COLO668 (cell line): ENCODE measurements around the gene SLC15A4.
A peak's percentile ranks its signal among the peaks of the same experiment; 100 is the strongest.
"Not testable (repeated sequence)": the region's sequence is repeated elsewhere in the genome, so short reads cannot be mapped to it uniquely, and the experiment has no call there.

Experiments
- DNase-seq: peaks from one replicate; lab custom pipeline; 2025; ENCODE audit not compliant: unreplicated experiment; lab: John Stamatoyannopoulos, UW

Gene SLC15A4

DNA sequence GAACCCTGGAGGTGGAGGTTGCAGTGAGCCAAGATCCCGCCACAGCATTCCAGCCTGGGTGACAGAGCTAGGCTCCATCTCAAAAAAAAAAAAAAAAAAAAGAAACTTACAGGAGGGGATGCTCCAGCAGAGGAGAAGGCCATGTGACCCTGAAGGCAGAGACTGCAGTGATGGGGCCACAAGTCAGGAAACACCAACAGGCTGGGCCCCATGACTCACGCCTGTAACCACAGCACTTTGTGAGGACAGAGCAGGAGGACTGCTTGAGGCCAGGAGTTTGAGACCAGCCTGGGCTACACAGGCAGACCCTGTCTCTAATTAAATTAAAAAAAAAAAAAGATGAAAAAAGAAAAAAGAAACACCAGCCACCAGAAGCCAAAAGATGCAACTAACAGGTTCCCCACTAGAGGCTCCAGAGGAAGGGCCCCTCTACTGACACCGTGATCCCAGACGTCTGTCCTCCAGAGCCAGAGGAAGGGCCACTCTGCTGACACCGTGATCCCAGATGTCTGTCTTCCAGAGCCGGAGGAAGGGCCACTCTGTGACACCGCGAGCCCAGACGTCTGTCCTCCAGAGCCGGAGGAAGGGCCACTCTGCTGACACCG lies 20.4 kb upstream of the SLC15A4 start:
- DNase-seq, result no peak

- no peak for DNase-seq
These were observed 19.8 kb upstream of the SLC15A4 start for GRCh38 chr12:128843538-128843937.

DNA sequence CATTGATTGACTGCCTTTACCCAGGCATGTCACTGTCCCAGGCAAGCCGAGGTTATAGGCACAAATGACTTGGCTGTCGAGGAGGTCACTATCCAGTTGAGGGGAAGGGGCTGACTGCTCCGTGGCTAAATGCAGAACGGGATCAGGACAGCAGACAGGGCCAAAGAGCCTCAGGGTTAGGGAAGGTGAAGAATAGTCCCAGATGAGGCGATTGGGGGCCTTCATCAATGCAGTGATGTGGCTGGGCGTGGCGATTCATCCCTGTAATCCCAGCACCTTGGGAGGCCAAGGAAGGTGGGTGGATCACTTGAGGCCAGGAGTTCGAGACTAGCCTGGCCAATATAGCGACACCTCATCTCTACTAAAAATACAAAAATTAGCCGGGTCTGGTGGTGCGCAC lies 18.8 kb upstream of the SLC15A4 start:
- no peak for DNase-seq

DNA sequence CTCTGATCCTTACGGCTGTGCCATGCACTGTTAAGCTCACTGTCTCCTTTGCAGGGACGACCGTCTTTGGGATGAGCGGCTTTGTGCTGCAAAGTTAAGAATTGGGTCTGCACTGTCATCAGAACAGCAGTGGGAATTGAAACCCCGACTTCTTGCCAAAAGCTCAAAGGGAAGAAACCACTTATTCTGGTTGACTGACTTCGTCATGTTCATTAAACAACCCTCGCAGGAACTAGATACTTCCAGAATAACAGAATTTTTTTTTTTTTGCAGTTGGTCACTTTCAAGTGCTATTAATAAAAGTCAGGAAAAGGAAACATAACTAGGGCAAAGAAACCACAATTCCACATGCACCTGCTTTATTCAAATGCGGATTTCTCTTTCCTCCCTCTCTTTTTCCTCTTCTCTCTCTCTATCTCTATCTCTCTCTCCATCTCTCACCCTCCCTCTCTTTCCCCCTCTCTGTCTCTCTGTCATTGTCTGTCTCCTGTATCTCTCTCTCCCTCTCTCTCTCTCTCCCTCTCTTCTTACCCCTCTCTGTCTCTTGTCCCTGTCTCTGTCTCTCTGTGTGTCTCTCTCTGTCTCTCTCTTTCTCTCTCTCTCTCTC lies 17.2 kb upstream of the SLC15A4 start:
- DNase-seq, result no peak

GRCh38 chr12:128839885-128840284 lies 16.1 kb upstream of the SLC15A4 start:
- not testable (repeated sequence) for DNase-seq

GRCh38 chr12:128833418-128833817 lies 9.7 kb upstream of the SLC15A4 start:
- DNase-seq, result no peak

DNA sequence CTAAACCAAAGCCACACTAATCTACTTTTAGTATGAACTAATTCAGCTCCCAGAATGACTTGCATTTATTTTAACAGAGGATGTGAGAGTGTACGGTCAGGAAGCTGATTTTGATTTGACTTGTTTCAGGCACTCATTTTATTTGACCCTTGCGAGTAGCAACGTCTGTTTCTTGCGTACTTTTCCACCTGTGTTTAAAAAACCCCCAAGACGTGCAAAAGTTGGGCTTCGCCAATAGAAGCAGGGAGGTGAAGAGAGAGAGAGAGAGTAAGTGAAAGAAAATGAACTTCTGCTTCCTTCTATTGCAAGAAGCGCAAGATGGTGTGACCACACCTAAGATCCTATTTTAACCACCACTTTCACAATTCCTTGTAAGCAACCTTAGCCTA lies 6.7 kb upstream of the SLC15A4 start:
- DNase-seq, result no peak

DNA sequence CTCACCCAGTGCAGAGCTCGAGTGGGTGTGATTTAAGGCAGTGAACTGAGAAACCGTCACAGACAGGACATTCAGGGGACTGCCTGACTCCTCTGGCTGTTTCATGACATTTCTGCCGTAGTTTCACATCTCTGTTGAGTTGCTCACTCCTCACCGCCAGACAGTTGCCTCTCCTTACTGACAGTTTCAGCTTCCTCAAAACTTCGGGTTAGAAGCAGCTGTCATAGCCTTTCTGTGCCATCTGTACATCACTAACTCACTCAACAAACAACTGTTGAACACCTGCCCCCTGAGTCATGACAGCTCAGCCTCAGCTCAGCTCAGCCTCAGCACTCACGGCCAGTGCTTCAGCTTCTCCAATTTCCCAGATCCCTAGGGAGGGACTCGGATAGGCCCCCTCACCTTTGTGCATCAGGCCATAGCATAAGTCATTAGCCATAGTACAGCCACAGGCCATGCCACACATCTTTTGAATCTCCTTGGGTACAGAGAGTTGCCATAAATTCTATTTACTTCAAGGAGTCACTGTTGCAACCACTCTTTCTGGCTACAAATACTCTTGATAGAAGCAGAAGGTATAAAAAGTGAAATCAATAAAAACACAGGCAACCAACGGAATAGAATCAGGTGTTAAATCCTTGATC lies 6.2 kb upstream of the SLC15A4 start:
- peak; percentile 5 for DNase-seq

- DNase-seq, result no peak
These were observed 4.0 kb upstream of the SLC15A4 start for GRCh38 chr12:128827724-128828123.

- peak; percentile 14 for DNase-seq
These were observed 2.1 kb upstream of the SLC15A4 start for GRCh38 chr12:128825835-128826234.

GRCh38 chr12:128823216-128823915 lies 392 bp downstream of the SLC15A4 start:
- DNase-seq, result peak; percentile 60

GRCh38 chr12:128820723-128821432 lies 2.9 kb downstream of the SLC15A4 start:
- peak; percentile 6 for DNase-seq

- no peak for DNase-seq
These were observed 3.5 kb downstream of the SLC15A4 start for GRCh38 chr12:128820253-128820652.

- peak; percentile 49 for DNase-seq
These were observed 4.2 kb downstream of the SLC15A4 start for GRCh38 chr12:128819293-128820144.

DNA sequence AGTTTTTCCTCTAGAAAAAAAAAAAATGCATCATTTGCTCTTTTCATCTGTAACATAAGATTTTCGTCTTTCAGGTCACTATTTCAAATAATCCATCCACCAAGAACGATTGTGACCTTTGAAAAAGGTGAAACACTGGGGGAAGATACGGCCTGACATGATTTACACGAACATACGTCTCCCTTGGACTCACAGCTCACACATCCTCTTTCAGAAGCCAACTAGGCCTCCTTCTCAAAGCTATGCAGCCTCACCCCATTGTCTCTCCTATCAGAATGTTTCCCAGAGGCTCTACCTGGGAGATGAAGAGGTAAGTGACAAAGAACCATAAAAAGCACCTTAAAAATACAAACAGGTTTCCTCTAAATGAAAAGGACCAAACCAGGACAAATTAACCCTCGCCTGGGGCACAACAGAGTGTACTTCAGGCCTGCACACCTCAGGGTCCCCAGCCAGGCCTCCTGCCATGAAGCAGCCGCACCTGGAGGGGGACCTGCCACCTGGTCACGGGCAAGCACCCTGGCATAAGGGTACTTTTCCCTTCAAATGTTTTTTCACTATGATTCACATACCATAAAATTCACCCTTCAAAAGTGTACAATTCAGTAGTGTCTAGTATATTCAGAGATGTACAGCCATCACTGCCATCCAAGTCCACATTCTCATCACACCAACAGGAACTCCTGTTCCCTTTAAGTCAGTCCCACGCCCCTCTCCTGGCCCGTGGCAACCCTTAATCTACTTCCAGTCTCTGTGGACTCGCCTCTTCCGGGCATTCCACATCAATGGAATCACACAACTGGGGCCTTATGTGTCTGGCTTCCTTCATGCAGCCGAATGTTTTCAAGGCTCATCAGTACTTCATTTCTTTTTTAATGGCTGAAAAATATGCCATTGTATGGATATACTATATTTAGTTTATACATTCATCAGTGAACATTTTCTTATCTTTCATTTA lies 5.4 kb downstream of the SLC15A4 start:
- DNase-seq, result peak; percentile 3

- peak; percentile 53 for DNase-seq
These were observed 6.4 kb downstream of the SLC15A4 start for GRCh38 chr12:128817111-128818015.

GRCh38 chr12:128816643-128816920 lies 7.2 kb downstream of the SLC15A4 start:
- no peak for DNase-seq
